Dedifferentiated amniotic fluid mesenchymal stem cell (primary cell): ENCODE data around the gene PCBP1.
"Not testable (repeated sequence)": the region's sequence is repeated elsewhere in the genome, so short reads cannot be mapped to it uniquely, and the experiment has no call there.

ENCODE experiments used
- DNase-seq: peaks from one replicate; pipeline ENCODE4 v3.0.0-alpha.2; 2016; ENCODE audit errors: extremely low spot score

The PCBP1 gene

DNA sequence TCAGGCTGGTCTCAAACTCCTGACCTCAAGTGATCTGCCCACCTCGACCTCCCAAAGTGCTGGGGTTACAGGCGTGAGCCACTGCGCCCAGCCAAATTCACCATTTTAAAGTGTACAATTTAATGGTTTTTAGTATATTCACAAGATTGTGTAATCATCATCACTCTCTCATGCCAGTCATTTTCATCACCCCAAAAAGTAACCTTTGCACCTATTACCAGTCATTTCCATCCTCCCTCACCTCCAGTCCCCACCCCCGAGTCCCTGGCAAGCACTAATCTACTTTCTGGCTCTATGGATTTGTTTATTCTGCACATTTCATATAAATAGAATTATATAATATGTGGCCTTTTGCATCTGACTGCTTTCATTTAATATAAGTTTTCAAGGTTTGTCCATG lies 10.8 kb downstream of the PCBP1 start:
- DNase-seq, result no peak

DNA sequence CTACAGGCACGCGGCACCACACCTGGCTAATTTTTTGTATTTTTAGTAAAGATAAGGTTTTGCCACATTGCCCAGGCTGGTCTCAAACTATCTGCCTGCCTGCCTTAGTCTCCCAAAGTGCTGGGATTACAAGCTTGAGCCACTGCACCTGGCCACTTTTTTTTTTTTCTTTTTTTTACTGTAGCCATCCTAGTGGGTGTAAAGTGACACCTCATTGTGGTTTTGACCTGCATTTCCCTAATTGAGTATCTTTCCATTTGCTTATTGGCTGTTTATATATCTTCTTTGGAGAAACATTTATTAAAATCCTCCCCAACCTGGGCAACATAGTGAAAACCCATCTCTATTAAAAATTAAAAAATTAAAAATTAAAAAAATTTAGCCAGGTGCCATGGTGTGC lies 12.0 kb downstream of the PCBP1 start:
- DNase-seq, result no peak

DNA sequence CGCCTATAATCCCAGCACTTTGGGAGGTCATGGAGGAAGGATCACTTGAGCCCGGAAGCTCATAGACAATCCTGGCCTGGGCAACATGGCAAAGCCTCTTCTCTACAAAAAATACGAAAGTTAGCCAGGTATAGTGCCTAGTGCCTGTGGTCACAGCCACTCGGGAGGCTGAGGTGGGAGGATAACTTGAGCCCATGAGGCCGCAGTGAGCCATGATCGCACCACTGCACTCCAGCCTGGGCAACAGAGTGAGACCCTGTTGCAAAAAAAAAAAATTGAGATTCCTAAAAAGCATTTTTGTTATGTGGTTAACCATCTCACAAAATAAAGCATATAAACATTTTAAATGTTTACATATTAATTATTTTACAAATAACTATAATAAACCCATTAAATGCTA lies 13.9 kb downstream of the PCBP1 start:
- DNase-seq, result no peak

DNA sequence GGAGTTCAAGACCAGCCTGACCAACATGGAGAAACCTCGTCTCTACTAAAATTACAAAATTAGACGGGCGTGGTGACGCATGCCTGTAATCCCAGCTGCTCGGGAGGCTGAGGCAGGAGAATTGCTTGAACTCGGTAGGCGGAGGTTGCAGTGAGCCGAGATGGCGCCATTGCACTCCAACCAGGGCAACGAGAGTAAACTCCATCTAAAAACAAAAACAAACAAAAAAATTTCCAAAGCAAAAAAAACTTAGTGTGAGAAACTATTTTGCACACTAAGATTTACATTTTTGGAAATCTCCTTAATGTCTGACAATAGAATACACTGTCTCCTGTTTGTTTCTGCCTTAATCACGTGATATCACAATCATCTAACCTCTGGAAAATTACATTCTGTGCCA lies 14.4 kb downstream of the PCBP1 start:
- not testable (repeated sequence) for DNase-seq

DNA sequence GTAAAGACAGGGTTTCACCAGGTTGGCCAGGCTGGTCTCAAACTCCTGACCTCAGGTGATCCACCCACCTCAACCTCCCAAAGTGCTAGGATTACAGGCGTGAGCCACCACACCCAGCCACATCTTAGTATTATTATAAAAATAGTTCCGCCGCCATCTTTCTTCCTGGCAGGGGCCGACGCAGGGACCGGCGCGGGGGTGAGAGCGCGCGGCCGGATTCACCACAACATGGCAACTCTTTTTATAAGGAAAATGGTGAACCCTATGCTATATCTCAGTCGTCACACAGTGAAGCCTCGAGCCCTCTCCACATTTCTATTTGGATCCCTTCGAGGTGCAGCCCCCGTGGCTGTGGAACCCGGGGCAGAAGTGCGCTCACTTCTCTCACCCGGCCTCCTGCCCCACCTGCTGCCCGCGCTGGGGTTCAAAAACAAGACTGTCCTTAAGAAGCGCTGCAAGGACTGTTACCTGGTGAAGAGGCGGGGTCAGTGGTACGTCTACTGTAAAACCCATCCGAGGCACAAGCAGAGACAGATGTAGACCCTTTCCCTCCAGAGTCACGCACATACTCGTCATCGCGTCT lies 15.1 kb downstream of the PCBP1 start:
- not testable (repeated sequence) for DNase-seq

DNA sequence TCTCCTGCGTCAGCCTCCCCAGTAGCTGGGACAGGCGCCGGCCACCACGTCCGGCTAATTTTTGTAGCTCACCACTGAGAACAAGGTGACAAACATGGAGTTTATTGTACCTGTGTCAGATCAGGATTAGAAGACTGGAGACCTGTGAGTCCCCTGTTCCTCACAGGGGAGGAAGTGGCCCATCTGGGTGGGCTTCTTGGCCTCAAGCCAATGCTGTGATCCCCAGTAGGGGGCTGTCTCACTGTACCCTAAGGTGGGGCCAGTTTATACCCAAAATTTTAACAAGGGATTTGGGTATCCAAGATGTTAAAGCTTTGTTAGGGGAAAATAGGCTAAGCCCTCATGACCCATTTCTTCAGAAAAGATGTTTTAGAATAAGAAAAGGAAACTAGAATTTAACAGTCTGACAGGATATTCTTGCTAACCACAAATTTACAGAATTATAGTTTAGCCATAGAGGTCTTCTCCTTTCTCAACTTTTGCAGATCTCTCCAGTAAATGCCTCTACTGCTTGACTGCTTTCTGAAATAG lies 16.3 kb downstream of the PCBP1 start:
- no peak for DNase-seq

DNA sequence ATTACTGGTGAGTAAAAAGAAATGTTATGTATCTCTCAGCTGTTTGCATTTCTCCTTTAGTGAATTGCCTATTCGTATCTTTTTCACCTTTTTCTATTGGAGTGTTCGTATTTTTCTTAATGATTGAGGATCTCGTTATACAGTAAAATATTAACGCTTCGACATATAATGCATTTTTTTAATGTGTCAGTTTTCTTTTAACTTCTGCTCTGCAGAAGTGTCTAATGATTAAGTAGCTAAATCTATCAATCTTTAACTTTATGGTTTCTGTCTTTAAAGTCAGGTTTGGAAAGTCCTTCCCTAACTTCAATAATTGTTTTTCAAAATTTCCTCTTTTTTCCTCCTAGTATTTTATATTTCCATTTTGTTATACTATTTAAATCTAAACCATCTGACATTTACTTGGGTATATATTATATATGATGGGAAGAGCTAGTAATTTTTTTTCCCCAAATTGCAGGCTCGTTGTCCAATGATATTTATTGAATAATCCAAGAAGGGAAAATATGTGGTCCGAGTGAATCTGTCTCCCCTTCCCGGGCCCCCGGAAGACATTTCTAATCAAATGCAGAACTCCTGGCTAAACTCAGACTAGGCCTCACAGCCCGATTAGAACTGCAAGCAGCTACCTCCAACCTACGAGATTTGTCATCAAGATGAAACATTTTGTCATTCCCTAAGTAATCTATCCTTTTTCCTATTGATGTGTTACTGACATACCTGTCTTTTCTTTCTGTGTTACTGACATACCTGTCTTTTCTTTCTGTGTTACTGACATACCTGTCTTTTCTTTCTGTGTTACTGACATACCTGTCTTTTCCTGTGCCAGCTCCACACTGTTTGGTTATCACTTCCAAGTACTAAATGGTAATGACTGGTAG lies 17.2 kb downstream of the PCBP1 start:
- peak; percentile 46 for DNase-seq

DNA sequence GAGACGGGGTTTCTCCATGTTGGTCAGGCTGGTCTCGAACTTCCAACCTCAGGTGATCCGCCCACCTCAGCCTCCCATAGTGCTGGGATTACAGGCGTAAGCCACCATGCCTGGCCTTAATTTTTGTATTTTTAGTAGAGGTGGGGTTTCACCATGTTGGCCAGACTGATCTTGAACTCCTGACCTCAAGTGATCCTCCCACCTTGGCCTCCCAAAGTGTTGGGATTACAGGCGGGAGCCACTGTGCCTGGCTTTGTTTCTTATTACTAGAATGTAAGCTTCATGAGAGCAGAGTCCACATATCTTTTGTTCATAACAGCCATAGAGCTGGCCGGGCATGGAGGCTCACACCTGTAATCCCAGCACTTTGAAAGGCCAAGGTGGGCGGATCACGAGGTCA lies 18.9 kb downstream of the PCBP1 start:
- DNase-seq, result not testable (repeated sequence)

DNA sequence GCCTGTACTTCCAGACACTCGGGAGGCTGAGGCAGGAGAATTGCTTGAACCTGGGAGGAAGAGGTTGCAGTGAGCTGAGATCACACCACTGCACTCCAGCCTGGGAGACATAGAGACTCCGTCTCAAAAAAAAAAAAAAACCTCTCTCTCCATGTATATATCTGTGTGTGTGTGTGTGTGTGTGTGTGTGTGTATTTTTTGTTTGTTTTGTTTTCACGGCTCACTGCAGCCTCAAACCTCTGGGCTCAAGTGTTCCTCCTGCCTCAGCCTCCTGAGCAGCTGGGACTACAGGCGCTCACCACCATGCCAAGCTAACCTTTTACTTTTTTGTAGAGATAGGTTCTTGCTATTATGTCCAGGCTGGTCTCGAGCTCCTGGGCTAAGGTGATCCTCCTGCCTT lies 23.1 kb downstream of the PCBP1 start:
- DNase-seq, result not testable (repeated sequence)

DNA sequence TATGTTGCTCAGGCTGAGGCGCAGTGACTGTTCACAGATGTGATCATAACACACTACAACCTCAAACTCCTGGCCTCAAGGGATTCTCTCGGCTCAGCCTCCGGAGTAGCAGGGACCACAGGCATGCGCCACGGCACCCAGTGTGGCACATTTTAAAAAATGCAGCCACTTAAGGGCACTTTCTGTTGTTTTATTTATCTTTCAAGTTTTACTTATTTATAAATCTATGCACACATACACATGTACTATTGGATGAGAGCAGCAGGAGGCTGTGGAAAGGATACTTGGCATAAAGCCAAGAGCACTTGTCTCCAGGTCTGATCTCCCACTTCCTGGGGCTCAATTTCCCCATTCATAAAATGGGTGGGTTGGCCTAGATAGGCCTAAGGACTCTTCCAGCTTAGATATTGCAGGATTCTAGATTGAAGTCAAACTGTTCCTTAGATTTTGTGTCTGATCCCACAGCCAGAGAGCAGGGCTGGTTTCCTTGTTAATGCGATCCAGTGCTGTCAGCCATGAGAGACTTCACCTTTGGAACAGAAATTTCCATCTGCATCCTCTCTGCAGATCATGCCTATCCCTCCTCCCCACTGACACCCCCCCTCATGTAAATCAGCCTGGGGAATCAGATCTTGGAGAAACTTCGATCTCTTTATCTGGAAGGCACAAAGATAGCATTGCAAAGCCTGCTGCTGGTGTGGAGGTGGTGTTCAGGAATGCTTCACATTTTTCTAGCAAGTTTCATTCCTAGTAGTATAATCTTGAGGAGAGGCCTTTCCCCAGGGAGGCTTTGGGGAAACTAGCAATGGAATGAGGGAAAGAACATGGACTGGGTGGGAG lies 24.7 kb downstream of the PCBP1 start:
- peak; percentile 61 for DNase-seq

DNA sequence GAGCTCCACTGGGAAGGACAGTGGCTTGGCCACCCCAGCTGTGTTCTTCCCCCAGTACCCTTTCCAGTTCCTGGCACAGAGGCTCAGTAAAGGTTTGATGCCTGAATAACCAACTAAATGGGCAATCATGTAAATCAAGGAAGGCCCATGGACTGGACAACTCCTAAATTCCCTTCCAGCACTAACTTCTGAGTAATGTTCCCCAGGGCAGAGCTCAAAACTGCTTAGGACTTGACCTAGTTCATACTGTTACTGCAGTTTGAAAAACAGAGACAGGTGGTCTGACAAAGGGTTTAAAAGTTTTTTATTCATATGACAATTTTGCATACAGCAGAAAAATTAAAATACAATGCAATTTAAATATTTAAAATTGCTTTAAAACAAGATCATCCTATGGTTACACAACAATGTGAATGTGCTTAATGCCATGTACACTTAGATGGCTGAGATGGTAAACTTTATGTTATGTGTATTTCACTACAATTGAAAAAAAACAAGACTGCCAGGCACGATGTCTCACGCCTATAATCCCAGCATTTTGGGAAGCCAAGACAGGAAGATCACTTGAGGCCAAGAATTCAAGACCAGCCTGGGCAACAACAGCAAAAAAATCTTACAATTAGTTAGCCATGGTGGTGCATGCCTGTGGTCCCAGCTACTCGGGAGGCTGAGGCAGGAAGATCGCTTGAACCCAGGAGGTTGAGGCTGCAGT lies 26.2 kb downstream of the PCBP1 start:
- DNase-seq, result no peak

DNA sequence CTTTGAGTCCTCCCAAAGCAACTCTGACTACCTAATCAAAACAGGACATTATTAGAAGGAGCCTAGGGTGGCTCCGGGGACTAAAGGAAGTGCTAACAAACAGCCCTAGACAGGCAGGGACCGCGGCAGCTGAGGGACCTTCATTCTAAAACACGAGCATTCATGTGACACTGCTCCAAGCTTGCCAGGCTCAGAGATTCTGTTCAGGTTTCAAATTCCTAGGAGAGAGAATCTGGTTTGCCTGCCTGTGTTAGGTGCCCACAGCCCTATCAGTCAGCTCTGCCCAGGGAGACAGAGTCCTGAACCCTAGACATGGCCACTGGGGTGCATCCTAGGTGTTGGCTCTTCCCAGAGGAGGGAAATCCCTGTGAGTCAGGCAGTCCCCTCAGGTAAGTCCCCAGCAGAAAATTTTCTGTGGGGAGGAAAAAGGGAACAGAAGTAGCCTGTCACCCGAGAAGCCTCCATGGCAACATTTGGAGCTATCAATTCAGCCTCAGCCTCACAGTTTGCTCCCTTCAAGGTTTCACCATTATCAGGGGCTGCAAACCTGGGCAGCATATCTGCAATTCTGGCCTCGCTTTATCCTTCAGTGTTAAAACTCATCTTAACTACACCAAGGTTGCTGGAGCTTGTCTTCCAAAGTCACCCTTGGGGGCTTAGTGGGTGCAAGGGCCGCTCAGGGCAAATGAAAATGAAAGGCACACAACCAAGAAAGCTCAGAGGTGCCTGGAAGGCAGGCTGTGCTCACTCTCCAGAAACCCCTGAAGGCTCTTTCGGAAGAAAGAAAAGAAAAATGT lies 28.6 kb downstream of the PCBP1 start:
- no peak for DNase-seq

DNA sequence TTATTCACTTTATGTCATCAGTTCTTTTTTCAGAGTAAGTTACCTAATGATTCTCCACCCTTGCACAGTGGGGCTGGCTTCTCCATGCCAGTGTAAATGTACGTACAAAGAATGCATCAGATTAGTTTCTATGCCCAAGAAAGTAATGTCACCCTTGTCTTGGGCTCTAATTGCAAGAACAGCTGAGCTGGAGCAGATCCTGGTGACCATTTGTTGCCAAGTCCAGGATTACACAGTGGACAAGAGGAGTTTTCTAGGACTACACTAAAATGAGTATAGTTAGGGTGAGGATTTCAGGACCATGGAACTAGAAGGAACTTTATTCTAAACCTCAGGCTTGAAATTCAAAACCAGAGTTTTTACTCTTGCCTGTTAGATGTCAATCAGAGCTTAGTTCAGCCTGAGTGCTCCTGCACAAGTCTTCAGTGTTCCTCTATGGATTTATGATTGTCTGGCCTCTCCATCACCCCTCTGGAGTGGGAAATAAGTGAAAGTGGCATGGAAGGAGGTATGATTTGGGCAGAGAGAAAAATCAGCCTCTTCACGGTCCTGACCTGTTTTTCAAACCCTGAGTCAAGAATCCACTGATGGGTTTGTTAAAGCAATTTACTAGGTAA lies 29.8 kb downstream of the PCBP1 start:
- DNase-seq, result no peak

DNA sequence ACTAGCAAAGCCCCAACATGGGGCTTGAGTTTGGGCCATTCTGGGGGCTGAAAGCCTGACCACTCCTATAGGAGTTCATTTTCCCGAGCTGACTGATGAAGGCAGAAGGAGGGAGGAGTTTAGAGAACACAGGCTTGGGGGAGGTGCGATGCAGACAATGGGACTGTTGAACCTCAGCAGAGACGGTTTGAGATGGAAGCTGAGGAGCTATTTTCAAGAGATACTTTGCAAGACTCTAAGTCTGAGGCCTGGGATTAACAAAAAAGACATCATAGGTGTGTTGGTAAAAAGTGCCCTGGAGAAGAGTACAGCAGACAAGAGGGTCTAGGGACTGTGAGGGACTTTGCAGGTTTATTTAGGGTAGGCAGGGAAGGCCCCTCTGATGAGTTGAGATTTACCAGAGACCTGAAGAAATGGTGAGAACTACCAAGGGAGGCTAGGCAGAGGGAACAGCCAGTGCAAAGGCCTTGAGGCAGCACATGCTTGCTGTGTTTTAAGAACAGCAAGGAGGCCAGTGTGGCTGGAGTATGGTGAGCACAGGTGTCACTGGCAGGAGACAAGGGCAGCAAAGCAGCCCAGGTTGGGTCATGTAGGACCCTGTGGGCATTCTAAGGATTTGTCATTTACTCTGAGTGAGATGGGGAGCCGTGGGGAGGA lies 31.6 kb downstream of the PCBP1 start:
- DNase-seq, result no peak

DNA sequence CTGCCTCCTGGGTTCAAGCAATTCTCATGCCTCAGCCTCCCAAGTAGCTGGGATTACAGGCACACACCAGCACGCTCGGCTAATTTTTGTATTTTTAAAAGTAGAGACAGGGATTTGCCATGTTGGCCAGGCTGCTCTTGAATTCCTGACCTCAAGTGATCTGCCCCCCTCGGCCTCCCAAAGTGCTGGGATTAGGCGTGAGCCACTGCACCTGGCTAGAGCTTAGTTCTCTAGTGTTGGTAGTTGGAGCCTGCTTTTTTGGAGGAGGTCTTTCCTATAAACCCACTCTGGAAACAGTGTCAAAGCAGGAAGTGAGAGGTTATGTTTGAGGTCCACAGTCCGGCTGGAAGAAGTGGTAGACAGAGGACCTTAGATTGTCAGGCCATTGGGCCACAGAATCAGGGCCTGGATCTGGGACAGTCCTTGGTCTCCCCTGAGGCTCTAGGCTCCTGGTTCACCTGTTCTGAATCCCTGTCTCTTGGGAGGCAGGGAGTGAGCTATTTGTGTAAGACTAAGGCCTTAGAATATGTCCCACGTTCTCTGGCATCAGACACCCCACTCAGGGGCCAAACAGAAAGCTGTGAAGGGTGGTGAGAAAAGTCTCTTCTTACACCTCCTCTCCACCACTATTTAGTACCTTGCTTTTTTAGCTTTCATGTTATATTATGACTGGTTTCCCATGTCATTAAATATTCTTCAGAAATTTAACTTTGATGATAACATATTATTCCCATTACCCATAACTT lies 34.5 kb downstream of the PCBP1 start:
- DNase-seq, result no peak

DNA sequence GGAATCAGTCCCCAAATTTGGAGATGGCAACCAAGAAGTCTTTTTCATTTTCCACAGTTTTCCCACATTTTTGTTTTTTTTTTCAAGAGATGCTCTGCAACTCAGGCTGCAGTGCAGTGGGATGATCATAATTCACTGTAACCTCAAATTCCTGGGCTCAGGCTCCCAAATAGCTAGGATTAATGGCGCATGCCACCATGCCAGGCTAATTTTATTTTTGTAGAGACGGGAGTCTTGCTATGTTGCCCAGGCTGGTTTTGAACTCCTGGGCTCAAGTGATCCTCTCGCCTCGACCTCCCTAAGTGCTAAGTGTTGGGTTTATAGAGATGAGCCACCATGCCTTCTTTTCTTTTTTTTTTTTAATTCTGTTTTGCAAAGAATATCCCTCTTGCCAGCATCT lies 35.2 kb downstream of the PCBP1 start:
- DNase-seq, result no peak

DNA sequence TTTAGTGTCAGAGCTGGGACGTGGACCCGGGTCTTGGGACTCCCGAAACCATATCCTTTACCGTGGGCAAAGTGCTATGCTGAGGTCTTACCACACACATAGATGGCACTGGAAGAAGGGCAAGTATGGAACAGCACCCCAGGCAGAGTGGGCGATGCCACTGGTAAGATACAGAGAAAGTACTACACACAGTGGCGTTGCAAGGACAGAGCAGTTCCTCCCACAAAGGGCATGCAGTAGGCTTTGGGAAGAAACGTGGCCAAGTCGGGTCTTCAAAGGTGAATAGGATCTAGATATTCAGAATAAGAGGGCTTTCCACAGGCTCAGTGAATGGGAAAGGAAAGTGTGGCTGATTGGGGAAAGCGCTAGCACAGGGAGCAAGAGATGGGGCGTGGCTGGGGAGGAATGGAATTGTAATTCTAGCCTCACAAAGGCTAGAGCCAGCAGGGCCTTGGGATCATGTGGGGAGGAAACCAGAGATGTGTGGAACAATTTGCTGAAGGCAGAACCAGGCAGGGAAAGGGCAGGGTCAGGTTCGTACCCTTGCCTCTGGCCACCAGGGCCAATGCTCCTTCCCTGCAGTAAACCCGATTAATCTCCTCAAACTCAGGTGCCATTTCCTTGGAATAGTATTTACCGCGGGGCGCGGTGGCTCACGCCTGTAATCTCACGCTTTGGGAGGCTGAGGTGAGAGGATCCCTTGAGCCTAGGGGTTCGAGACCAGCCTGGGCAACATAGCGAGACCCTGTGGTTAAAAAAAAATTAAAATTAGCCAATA lies 36.0 kb downstream of the PCBP1 start:
- DNase-seq, result peak; percentile 54

DNA sequence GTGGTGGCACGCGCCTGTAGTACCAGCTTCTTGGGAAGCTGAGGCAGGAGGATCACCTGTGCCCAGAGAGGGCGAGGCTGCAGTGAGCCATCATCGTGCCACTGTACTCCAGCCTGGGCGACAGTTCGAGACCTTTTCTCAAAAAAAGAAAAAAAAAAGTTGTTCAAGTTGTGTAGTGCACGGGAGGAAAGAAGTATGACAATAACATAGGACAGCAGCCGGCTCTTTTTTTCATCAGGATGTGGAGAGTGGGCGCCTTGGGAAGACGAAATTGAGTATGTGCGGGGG lies 36.5 kb downstream of the PCBP1 start:
- no peak for DNase-seq
